T47D (cell line): ENCODE measurements around the gene CDC42EP3.

Experiments
- DNase-seq, 2 experiments: peaks; one replicate each; pipeline versions ENCODE4 v3.0.0 to v3.0.0-alpha.2; 2011 to 2012; ENCODE audit warnings: low read depth in 1 of 2, low spot score in 1 of 2
- JUND ChIP-seq: IDR thresholded peaks from 2 replicates; pipeline ENCODE4 v1.6.1; 2012; ENCODE audit warnings: low read depth
- in situ Hi-C: cut with HindIII; loops from 2 replicates; pipeline ENCODE4 v1.10.0; 2016; ENCODE audit warnings: low sequenced_read_pairs, low pct_unique_long_range_greater_than_20kb

CDC42EP3 gene, protein sequence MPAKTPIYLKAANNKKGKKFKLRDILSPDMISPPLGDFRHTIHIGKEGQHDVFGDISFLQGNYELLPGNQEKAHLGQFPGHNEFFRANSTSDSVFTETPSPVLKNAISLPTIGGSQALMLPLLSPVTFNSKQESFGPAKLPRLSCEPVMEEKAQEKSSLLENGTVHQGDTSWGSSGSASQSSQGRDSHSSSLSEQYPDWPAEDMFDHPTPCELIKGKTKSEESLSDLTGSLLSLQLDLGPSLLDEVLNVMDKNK

DNA sequence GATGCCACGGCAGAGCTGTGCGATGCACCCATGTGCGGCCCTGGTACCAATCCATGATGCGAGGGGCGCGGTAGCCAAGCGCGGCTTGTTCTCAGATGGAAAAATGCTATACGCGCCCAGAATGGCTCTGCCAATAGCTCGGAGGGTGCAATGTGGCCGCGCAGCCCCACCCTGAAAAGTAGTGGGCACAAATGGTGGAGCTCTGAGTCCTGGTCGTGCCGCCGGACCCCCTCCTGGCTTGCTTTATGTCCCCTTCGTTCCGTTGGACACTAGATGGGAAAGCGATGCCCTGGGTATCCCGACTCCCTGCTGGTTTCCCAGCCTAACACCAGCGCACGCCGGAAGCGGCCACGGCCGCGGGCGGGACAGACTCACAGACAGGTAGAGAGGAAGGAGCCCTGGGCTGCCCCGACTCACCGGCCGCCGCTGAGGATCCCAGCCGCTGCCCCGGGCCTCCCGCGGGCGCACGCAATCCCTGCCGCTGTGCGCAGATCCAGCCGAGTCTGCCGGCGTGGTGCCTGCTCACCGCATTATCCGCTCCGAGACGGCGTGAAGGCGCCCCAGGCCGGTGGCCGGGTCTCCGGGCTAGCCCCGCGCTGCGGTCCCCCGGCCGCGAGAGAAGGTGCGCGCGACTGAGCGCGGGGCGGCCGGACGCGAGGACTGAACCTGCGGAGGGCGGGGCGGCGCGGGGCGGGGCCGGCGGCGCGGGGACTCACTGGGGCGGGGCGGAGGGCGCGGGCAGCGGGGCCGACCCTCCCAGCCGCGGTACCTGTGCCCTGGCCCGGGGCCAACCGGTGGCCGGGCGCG lies at the start of gene CDC42EP3:
Gene CDC42EP3 (minus strand): TSS at position 634 of the 807 bp plus-strand sequence. CDS start 25,055 bp downstream, outside the sequence.
- peak; percentile 66 to 69 for DNase-seq
- in situ Hi-C loops, result no loop called here
- TF ChIP-seq JUND, result no peak

DNA sequence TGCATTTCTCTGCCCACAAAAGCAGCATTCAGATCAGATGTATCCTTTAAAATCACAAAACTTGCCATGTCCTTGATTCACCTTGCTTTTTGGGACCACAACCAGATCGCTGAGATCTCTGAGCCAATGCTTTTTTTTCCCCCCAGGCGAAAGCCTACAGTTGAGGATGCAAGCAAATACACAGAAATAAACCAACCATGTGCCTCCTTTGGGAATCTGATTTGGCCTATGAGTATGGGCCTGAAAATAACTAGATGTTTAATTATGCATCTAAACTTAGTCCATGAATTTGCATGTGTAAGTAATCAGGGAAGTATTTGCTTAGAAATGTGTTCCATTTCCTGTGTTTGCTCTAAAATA lies 49.7 kb upstream of the CDC42EP3 start:
- no peak for TF ChIP-seq JUND
- in situ Hi-C loops, result no loop called here
- peak in 1 of 2 experiments; percentile 13 for DNase-seq

GRCh38 chr2:37720533-37721200 lies 49.2 kb upstream of the CDC42EP3 start:
- in situ Hi-C loops, result no loop called here
- DNase-seq, result no peak
- no peak for TF ChIP-seq JUND

GRCh38 chr2:37718515-37719161 lies 47.2 kb upstream of the CDC42EP3 start:
- TF ChIP-seq JUND, result no peak
- no peak for DNase-seq
- in situ Hi-C loops, result no loop called here

GRCh38 chr2:37713258-37713700 lies 41.8 kb upstream of the CDC42EP3 start:
- in situ Hi-C loops, result no loop called here
- no peak for DNase-seq
- no peak for TF ChIP-seq JUND

DNA sequence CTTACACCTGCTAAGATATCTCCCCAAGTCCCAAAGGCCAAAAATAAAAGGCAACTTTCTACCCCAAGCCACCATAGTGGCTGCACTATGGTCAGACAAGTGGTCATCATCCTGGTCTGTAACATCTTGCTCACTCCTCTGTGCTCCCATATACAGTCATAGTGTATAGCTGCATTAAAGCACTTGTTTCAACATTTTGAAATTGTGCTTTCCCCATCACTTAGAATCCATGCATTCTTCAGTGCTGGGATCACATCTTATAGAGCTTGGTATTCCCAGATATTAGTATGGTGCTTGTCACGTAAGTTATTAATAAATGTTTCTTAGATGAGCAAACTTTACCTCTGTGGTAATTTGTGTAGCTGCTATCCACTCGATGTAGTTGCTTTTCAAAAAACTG lies 40.4 kb upstream of the CDC42EP3 start:
- no peak for TF ChIP-seq JUND
- in situ Hi-C loops, result no loop called here
- DNase-seq, result no peak

- TF ChIP-seq JUND, result no peak
- peak in 1 of 2 experiments; percentile 51 for DNase-seq
- in situ Hi-C loops, result no loop called here
Measured at GRCh38 chr2:37711308-37711731, 39.9 kb upstream of the CDC42EP3 start.

- no peak for DNase-seq
- in situ Hi-C loops, result no loop called here
- TF ChIP-seq JUND, result no peak
Measured at GRCh38 chr2:37709111-37709510, 37.7 kb upstream of the CDC42EP3 start.

DNA sequence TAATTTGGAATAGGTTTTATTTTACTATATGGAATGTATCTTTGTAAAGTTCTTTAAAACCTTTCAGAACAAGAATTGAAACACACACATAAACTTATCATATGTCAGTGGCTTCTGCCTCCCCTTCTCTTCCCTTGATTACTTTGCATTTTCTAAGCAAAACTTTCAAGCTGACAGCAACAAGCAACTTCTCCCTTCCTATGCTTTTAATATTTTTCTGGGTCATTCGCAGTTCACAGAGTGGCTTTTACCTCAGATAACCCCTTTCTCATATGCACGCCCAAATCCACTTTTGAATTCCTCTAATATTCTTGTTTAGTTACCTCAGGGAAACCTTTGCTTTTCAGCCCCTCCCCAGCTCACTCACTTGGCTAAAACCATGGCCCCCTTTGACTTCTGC lies 36.7 kb upstream of the CDC42EP3 start:
- in situ Hi-C loops, result no loop called here
- no peak for DNase-seq
- TF ChIP-seq JUND, result no peak

DNA sequence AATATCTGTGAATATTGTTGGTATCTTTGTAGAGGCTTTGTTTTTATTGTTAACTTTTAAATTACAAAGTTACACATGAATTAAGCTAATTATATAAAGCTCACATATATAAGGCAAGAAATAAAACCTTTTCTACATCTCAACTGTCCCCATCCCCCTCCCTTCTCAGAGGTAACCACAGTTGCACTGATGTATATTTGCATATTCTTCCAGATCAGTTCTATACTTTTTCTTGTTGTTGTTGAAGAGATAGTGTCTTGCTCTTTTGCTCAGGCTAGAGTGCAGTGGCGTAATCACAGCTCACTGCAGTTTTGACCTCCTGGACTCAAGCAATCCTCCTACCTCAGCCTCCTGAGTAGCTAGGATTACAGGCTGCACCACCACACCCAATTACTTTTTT lies 36.0 kb upstream of the CDC42EP3 start:
- no peak for DNase-seq
- no peak for TF ChIP-seq JUND
- in situ Hi-C loops, result no loop called here

DNA sequence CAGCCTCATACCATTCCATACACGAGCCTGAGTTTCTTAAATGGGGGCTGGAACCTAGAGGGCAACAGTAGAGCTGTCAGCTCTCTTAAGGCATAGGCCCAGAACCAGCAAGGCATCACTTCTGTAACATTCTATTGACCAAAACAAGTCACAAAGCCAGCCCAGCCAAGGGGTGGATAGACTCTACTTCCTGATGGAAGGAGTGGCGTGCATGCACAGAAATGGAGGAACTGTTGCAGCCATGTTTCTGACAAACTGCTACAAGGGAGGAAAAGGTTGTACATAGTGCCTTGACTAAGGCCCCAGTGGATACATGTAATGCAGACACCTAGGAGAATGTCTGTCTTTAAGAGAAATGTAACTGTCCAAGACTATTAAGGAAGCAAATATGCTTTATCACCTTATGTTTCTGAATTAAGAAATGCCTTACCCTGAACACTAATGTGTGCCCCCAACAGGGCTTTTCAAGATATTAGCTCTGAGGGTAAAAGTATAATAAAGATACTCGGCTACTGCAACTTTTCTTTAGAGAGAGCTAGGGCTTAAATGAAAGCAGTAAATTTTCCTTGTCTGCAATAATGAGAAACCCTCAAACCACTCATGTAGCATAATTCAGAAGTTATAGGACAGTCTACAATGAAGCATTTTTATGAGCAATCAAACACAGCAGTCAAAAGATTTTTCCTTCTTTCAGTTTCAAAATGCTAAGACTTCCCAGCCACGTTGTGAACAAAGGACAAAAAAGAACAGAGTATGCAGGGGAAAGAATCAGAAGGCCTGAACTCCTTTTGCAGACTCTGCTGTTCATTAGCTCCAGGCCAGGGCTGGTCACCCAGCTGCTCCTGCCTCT lies 35.1 kb upstream of the CDC42EP3 start:
- no peak for TF ChIP-seq JUND
- no peak for DNase-seq
- in situ Hi-C loops, result no loop called here

DNA sequence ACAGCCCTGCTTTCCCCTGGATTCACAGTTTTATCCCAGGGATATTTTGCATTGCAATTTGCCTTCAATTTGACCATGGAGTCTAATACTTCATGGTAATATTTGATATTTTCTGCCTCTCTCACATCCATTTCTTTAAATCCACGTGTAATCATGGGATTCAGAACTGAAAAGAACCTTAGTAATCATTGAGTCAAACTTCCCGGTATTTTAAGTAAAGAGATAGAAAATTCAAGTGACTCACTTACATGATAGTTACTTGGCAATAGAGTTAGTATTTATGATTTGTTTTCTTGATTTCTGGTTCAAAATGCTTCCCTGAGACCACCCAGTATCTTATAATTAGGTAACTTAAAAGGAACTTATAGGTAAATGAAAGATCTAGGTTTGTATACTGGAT lies 33.7 kb upstream of the CDC42EP3 start:
- in situ Hi-C loops, result no loop called here
- DNase-seq, result no peak
- no peak for TF ChIP-seq JUND
